ENCODE results near the gene SNX30.
"Not testable (repeated sequence)": the region's sequence is repeated elsewhere in the genome, so short reads cannot be mapped to it uniquely, and the experiment has no call there.

DNA sequence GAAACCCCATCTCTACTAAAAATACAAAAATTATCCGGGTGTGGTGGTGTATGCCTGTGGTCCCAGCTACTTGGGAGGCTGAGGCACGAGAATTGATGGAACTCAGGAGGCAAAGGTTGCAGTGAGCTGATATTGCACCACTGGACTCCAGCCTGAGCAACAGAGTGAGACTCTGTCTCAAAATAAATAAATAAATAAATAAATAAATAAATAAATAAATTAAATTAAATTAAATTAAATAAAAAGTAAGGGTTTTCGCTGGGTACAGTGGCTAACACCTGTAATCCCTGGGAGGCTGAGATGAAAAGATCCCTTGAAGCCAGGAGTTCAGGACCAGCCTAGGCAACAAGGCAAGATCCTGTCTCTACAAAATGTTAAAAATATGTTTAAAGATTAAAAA, 27.8 kb upstream of the SNX30 start:
- TF ChIP-seq, protein P1, sequence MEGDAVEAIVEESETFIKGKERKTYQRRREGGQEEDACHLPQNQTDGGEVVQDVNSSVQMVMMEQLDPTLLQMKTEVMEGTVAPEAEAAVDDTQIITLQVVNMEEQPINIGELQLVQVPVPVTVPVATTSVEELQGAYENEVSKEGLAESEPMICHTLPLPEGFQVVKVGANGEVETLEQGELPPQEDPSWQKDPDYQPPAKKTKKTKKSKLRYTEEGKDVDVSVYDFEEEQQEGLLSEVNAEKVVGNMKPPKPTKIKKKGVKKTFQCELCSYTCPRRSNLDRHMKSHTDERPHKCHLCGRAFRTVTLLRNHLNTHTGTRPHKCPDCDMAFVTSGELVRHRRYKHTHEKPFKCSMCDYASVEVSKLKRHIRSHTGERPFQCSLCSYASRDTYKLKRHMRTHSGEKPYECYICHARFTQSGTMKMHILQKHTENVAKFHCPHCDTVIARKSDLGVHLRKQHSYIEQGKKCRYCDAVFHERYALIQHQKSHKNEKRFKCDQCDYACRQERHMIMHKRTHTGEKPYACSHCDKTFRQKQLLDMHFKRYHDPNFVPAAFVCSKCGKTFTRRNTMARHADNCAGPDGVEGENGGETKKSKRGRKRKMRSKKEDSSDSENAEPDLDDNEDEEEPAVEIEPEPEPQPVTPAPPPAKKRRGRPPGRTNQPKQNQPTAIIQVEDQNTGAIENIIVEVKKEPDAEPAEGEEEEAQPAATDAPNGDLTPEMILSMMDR (IDR thresholded peaks at IDR 0.05; ENCODE audit: low read depth, low read length, missing input control) = not testable (repeated sequence)
- TF ChIP-seq, protein P2, sequence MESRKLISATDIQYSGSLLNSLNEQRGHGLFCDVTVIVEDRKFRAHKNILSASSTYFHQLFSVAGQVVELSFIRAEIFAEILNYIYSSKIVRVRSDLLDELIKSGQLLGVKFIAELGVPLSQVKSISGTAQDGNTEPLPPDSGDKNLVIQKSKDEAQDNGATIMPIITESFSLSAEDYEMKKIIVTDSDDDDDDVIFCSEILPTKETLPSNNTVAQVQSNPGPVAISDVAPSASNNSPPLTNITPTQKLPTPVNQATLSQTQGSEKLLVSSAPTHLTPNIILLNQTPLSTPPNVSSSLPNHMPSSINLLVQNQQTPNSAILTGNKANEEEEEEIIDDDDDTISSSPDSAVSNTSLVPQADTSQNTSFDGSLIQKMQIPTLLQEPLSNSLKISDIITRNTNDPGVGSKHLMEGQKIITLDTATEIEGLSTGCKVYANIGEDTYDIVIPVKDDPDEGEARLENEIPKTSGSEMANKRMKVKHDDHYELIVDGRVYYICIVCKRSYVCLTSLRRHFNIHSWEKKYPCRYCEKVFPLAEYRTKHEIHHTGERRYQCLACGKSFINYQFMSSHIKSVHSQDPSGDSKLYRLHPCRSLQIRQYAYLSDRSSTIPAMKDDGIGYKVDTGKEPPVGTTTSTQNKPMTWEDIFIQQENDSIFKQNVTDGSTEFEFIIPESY (IDR thresholded peaks at IDR 0.05) = not testable (repeated sequence)
- TF ChIP-seq RAD21 (IDR thresholded peaks at IDR 0.05); REST (IDR thresholded peaks at IDR 0.05); GABPA (IDR thresholded peaks at IDR 0.05 in 1 of 2, conservative IDR thresholded peaks at IDR 0.05 in 1 of 2); TAF1 (conservative IDR thresholded peaks at IDR 0.05); YY1 (IDR thresholded peaks at IDR 0.05); EGR1 (IDR thresholded peaks at IDR 0.05; ENCODE audit: low read depth in 2 of 2); JUND (IDR thresholded peaks at IDR 0.05); RXRA (IDR thresholded peaks at IDR 0.05); NR2F2 (IDR thresholded peaks at IDR 0.05); FOXA1 (IDR thresholded peaks at IDR 0.05): not testable (repeated sequence)
- TF ChIP-seq, protein P3, sequence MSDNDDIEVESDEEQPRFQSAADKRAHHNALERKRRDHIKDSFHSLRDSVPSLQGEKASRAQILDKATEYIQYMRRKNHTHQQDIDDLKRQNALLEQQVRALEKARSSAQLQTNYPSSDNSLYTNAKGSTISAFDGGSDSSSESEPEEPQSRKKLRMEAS (IDR thresholded peaks at IDR 0.05) = not testable (repeated sequence)
- TF ChIP-seq, protein P4, sequence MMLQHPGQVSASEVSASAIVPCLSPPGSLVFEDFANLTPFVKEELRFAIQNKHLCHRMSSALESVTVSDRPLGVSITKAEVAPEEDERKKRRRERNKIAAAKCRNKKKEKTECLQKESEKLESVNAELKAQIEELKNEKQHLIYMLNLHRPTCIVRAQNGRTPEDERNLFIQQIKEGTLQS (IDR thresholded peaks at IDR 0.05) = not testable (repeated sequence)

All from liver (tissue), 3 donors.